Glomerular visceral epithelial cell (primary cell): Measurements from ENCODE around the gene DRAP1.
"Not testable (repeated sequence)": the region's sequence is repeated elsewhere in the genome, so short reads cannot be mapped to it uniquely, and the experiment has no call there.

Experiments
- DNase-seq: peaks from one replicate; pipeline ENCODE4 v3.0.0-alpha.2; 2016; ENCODE audit errors: extremely low spot score

Gene DRAP1

DNA sequence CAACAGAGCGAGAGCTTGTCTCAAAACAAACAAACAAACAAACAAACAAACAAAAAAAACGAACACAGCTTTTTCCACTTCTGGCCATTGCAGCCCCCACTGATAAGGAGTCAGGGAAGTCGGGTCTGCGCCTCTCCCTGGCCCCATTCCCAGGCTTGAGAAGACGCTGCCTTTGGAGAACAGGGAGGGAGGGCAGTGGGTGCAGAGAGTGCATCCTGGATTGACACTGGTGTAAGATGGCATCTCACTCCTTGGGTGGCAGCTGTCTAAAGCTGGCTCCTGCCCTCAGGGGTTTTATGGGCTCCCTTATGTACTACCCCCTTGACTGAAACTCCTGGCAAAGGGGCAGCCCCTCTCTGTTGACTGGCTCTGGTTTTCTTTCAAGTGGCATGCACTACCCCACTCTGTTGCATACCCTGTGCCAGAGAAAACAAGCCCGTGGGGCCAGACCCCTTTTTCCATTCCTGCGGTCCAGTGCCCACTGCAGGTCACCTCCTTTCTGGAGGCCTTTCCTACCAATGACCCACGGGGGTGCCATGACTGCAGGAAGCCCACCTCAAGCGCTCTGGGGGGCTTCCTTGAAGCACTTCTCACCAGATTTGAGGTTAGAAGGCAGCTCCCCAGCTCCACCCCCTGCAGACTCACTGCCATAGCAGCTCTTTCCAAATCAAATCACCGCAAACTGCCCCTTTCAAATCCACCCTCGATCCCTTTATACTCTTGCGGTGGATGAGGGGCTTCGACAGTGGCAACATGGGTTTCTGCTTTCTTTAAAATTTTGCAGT lies 12.7 kb downstream of the DRAP1 start:
- no peak for DNase-seq

DNA sequence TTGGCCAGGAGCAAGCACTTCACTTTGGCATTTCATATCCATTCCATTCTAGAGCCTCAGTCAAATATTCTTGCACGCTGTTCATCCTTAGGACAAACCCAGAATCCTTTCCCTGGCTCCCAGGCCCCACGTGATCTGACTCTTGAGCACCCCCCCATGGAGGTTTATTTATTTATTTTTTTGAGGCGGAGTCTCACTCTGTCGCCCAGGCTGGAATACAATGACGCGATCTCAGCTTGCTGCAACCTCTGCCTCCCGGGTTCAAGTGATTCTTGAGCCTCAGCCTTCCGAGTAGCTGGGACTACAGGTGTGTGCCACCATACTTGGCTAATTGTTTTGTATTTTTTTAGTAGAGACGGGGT lies 13.3 kb downstream of the DRAP1 start:
- no peak for DNase-seq

DNA sequence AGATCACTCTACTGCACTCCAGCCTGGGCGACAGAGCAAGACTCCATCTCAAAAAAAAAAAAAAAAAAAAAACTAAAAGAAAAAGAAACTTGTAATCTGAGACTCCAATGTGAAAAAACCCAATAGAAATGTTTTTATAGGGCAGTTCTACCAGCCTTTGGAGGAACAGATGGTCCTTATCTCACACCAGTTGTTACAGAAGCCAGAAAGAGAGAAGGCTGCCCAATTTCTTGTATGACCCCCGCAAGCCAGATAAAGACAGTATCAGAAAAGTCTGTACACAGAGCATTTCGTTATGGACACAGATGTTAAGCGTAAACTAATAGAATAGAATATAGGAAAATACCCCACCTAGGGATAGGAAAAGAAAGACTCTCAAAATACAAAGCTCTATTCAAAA lies 14.8 kb downstream of the DRAP1 start:
- DNase-seq = no peak

DNA sequence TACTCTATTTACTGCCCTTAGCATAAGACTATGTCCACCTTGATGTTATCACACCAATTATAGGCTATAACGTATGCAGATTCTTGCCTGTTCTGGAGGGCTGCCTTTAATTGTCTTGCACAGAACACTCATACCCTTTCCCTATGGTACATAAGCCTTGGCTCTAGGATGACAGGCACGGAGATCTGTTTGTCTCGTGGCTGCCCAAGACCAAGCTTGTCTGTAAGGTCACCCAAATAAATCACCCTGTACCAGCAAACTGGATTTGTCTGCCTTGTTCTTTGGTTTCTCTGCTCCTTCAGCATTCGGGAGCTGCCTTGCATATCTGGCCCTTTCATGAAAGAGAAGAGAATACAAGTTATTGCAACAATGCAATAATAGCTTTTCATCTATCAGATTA lies 18.5 kb downstream of the DRAP1 start:
- no peak for DNase-seq

DNA sequence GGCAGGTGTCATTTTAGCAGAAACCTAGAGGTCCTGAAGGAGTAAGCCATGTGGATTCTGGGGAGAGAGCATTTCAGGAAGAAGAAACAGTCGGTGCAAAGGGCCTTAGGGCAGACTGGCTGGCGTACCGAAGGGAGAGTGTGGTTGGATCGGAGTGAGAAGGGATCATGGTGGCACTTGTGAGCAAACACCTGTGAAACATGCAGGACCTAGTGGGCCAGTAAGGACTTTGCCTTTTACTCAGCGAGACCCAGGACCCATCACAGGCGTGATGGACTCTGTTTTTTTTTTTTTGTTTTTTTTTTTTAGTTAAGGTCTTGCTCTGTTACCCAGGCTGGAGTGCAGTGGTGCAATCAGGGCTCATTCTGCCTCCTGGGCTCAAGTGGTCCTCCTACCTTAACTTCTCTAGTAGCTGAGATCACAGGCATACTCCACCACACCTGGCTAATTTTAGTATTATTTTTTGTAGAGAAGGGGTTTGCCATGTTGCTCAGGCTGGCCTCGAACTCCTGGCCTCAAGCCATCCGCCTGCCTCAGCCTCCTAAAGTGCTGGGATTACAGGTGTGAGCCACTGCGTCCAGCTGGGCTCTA lies 22.6 kb downstream of the DRAP1 start:
- DNase-seq = no peak

- no peak for DNase-seq
Measured at GRCh38 chr11:65942531-65942930, 23.3 kb downstream of the DRAP1 start.

GRCh38 chr11:65944191-65944590 lies 25.0 kb downstream of the DRAP1 start:
- no peak for DNase-seq

- DNase-seq = no peak
Measured at GRCh38 chr11:65944767-65945166, 25.5 kb downstream of the DRAP1 start.

DNA sequence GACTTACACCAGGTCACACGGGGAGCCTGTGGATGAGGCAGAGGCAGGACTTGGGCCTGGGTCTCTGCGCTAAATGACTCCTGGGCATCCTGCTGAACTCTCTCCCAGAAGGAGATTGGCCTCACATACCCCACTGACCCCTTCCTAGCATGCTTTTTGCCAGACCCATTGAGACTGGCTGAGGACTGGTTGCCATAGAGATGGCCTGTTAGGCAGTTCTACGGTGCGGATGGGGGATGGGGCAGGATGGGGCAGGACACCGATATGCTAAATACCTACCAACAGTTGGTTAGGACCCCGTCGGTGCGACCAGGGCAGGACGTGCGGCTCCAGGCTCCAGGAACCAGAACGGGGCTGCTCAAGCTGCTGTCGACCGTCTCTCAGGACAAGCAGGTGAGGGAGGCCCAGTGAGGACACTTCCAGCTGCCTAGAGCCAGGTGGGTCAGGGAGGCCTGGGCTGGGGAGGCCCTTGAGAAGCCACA lies 26.2 kb downstream of the DRAP1 start, which contains the start of gene TSGA10IP:
TSGA10IP (plus strand) TSS at position 51 of the 482 bp plus-strand sequence; CDS start at position 247, 196 bp downstream.
- no peak for DNase-seq

DNA sequence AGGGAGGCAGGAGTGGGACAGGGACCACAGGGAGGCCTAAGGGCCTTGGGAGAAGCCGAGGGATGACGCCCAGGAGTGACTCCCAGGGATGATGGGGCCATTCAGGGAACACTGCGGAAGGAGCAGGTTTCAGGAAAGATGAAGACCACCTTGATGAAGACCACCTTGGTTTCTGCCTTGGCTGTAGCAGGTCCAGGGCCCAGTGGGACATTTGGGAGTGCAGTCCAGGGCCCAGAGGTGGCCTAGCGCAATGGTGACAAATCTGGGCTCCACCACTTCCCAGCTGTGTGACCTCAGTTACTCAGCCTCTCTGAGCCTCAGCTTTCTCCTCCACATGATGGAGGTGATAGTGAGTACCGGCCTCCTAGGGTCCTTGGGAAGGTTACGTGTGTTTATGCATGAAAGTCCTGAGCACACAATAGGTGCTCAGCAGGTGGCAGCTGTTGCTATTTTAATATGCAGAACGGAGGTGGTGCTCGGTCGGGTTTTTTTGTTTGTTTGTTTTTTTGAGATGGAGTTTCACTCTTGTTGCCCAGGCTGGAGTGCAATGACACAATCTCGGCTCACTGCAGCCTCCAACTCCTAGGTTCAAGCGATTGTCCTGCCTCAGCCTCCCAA lies 26.8 kb downstream of the DRAP1 start:
- no peak for DNase-seq

DNA sequence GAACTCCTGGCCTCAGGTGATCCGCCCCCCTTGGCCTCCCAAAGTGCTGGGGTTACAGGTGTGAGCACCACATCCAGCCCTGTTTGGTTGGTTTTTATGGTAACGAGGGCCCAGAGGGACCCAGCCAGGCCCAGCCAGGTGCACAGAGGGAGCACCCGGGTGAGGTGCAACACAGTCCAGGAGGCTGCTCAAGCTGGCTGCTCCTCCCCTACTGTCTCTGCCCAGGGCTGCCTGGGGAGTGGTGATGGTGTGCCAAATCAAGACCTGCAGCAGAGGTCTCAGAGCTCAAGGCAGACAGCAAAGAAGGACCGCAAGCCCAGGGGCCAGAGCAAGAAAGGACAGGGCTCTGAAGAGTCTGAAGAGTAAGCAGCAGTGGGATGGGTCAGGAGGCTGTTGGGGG lies 27.4 kb downstream of the DRAP1 start:
- no peak for DNase-seq

DNA sequence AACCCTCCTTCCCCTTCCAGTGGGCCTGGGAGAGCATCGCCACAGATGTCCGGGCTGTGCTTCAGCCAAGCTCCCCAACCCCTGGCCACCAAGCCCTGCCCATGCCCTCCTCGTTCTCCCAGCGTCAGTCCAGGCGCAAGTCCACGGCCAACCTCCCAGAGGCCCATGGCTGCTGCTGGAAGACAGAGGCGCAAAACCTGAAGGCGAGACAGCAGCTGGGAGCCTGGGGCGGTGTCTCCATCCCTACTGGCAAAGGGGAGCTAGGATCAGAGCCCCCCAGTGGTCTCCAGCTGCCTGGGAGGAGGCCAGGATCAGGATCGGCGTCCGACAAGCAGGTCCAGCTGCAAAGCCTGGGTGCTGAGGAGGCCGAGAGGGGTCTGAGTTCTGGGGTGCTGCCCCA lies 27.9 kb downstream of the DRAP1 start:
- DNase-seq = no peak

GRCh38 chr11:65947603-65948125 lies 28.4 kb downstream of the DRAP1 start:
- DNase-seq = no peak

GRCh38 chr11:65950711-65951110 lies 31.5 kb downstream of the DRAP1 start:
- DNase-seq = not testable (repeated sequence)

DNA sequence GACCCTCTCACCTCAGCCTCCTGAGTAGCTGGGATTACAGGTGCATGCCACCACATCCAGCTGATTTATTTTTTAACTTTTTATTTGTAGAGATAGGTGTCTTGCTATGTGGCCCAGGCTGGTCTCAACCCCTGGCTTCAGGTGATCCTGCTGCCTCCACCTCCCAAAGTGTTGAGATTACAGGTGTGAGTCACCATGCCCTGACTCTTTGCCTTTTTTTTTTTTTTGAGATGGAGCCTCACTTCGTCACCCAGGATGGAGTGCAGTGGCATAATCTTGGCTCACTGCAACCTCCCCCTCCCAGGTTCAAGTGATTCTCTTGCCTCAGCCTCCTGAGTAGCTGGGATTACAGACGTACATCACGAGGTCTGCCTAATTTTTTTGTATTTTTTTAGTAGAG lies 32.4 kb downstream of the DRAP1 start:
- not testable (repeated sequence) for DNase-seq

- DNase-seq = no peak
Measured at GRCh38 chr11:65952052-65952521, 32.9 kb downstream of the DRAP1 start.

- DNase-seq = no peak
Measured at GRCh38 chr11:65953471-65953870, 34.2 kb downstream of the DRAP1 start.

- no peak for DNase-seq
Measured at GRCh38 chr11:65954771-65955170, 35.5 kb downstream of the DRAP1 start.

- DNase-seq = no peak
Measured at GRCh38 chr11:65958291-65958690, 39.1 kb downstream of the DRAP1 start.

GRCh38 chr11:65958774-65959420 lies 39.7 kb downstream of the DRAP1 start:
- no peak for DNase-seq

GRCh38 chr11:65960824-65961266 lies 41.6 kb downstream of the DRAP1 start:
- no peak for DNase-seq
